NB4 (cell line): ENCODE data around the gene NTN3.

ENCODE experiments used
- DNase-seq: peaks from one replicate; pipeline ENCODE4 v3.0.0; 2010; ENCODE audit warnings: low read depth
- H3K4me3 ChIP-seq: one replicate; pipeline ENCODE4 v1.5.1; 2011; ENCODE audit warnings: mild to moderate bottlenecking, low read depth, low read length, moderate library complexity
- CTCF ChIP-seq: IDR thresholded peaks from one replicate; pipeline ENCODE4 v1.5.1; 2012; ENCODE audit warnings: low read depth, low read length
- MAX ChIP-seq: IDR thresholded peaks from 2 replicates; pipeline ENCODE4 v1.6.1; 2011; ENCODE audit warnings: low read depth, low read length
- MYC ChIP-seq: IDR thresholded peaks from 2 replicates; pipeline ENCODE4 v1.6.1; 2011; ENCODE audit warnings: low read depth, low read length
- POLR2A ChIP-seq: IDR thresholded peaks from 2 replicates; pipeline ENCODE4 v1.6.1; 2011; ENCODE audit warnings: mild to moderate bottlenecking; ENCODE audit not compliant: insufficient read length; ENCODE audit errors: extremely low read depth

NTN3 gene

GRCh38 chr16:2480948-2481347 is 9.9 kb downstream of the NTN3 start:
- no peak overlapping the region for H3K4me3 ChIP-seq
- no peak for DNase-seq
- TF ChIP-seq POLR2A = no peak
- TF ChIP-seq MYC = no peak
- TF ChIP-seq MAX = no peak
- TF ChIP-seq CTCF = no peak

- TF ChIP-seq MAX (no peak), CTCF (no peak), MYC (no peak), POLR2A (no peak)
- H3K4me3 ChIP-seq = no peak overlapping the region
- no peak for DNase-seq
Measured at GRCh38 chr16:2481676-2482075, 10.6 kb downstream of the NTN3 start.

- no peak overlapping the region for H3K4me3 ChIP-seq
- TF ChIP-seq MYC = no peak
- TF ChIP-seq CTCF = no peak
- no peak for TF ChIP-seq MAX
- DNase-seq = no peak
Measured at GRCh38 chr16:2482249-2482648, 11.2 kb downstream of the NTN3 start.

- DNase-seq = no peak
- H3K4me3 ChIP-seq = no peak overlapping the region
Measured at GRCh38 chr16:2482708-2483534, 11.8 kb downstream of the NTN3 start.

GRCh38 chr16:2483939-2484897 is 13.1 kb downstream of the NTN3 start:
- no peak overlapping the region for H3K4me3 ChIP-seq
- TF ChIP-seq MYC (no peak), POLR2A (no peak), CTCF (no peak), MAX (no peak)
- DNase-seq = no peak

More at GRCh38 chr16:2482708-2483534, 11.8 kb downstream of the NTN3 start:
- TF ChIP-seq POLR2A = no peak

- DNase-seq = no peak
- TF ChIP-seq MYC = no peak
- TF ChIP-seq MAX = no peak
- TF ChIP-seq POLR2A = no peak
- TF ChIP-seq CTCF = no peak
- no peak overlapping the region for H3K4me3 ChIP-seq
Measured at GRCh38 chr16:2484898-2485508, 13.9 kb downstream of the NTN3 start.
